Measurements from ENCODE around the gene PODNL1. TPM values are rescaled to one million over a fixed set of nuclear protein-coding genes. Genes with fewer than 3 reads are reported as not detected.

PODNL1 gene
- total RNA-seq, 1 experiment from 2014 or later: 1.1 TPM

- no peak for TF ChIP-seq SP1 (CRISPR knock-in tag; conservative IDR thresholded peaks at IDR 0.05)
- TF ChIP-seq ZNF416 (CRISPR knock-in tag; IDR thresholded peaks at IDR 0.05): 0 out of 2 replicates have a peak, but pooled peaks have one; percentile 48
- no peak for TF ChIP-seq ZSCAN18 (CRISPR knock-in tag; IDR thresholded peaks at IDR 0.05)
- TF ChIP-seq FOXK1 (CRISPR knock-in tag; IDR thresholded peaks at IDR 0.05): no peak
- TF ChIP-seq HMGXB4 (CRISPR knock-in tag; IDR thresholded peaks at IDR 0.05): 0 out of 2 replicates have a peak, but pooled peaks have one; percentile 10
- no peak for TF ChIP-seq PRRX2 (CRISPR knock-in tag; IDR thresholded peaks at IDR 0.05)
- TF ChIP-seq E2F4 (CRISPR knock-in tag; IDR thresholded peaks at IDR 0.05; ENCODE audit: borderline replicate concordance, low read depth): no peak
- no peak for TF ChIP-seq ZMAT4 (CRISPR knock-in tag; IDR thresholded peaks at IDR 0.05)
- 0 out of 2 replicates have a peak, but pooled peaks have one; percentile 25 for TF ChIP-seq IRF1 (CRISPR knock-in tag; IDR thresholded peaks at IDR 0.05)
- H3K9me3 Mint-ChIP-seq: no peaks in the 10 kb centered on the region
- POLR2A ChIA-PET: interaction anchor here (0.6 to 3.5 kb wide), 11 partner anchors 10 to 94 kb away, joined by 3 to 23 read pairs (median 5); partner anchors contain the start of genes DCAF15, IL27RA and PODNL1
- peaks cover 3% of the 10 kb centered on the region for H3K27me3 Mint-ChIP-seq (ENCODE audit: low read depth)
- CTCF ChIA-PET: interaction anchor here (0.6 to 3.7 kb wide), 20 partner anchors 10 to 109 kb away, joined by 3 to 30 read pairs (median 8); partner anchors contain the start of genes DCAF15, IL27RA, MISP3 and PODNL1
- peak overlapping the region; percentile 56 for H3K4me3 Mint-ChIP-seq
- H3K4me1 Mint-ChIP-seq: peaks cover 6% of the 10 kb centered on the region
- ATAC-seq: peak; percentile 39
- peaks cover 8% of the 10 kb centered on the region; the same call in 1 of the 2 replicates for H3K36me3 Mint-ChIP-seq
- H3K27ac Mint-ChIP-seq: no peak overlapping the region
- peak; percentile 61 for DNase-seq (ENCODE audit: low spot score)
These were observed 24.7 kb upstream of the PODNL1 start for GRCh38 chr19:13962699-13963602.

GRCh38 chr19:13961826-13962698 is 23.8 kb upstream of the PODNL1 start:
- peaks cover 6% of the 10 kb centered on the region for H3K4me1 Mint-ChIP-seq
- POLR2A ChIA-PET: interaction anchor here (0.6 to 3.5 kb wide), 13 partner anchors 9 to 476 kb away, joined by 3 to 23 read pairs (median 5); partner anchors contain the start of genes DCAF15 and IL27RA
- H3K4me3 Mint-ChIP-seq: peak overlapping the region; percentile 53
- peak; percentile 49 for ATAC-seq
- H3K9me3 Mint-ChIP-seq: no peaks in the 10 kb centered on the region
- no peak overlapping the region; the same call in 1 of the 2 replicates for H3K27ac Mint-ChIP-seq
- H3K27me3 Mint-ChIP-seq (ENCODE audit: low read depth): peaks cover 3% of the 10 kb centered on the region
- TF ChIP-seq GRHL2 (CRISPR knock-in tag; IDR thresholded peaks at IDR 0.05; ENCODE audit: insufficient replicate concordance, severe bottlenecking): no peak
- TF ChIP-seq ZNF423 (CRISPR knock-in tag; IDR thresholded peaks at IDR 0.05): peak; percentile 72; the same call in 1 of the 2 replicates
- no peak for TF ChIP-seq PRDM15 (CRISPR knock-in tag; IDR thresholded peaks at IDR 0.05)
- no peak for TF ChIP-seq ESRRA (CRISPR knock-in tag; IDR thresholded peaks at IDR 0.05; ENCODE audit: borderline replicate concordance)
- no peak for TF ChIP-seq USF2 (CRISPR knock-in tag; IDR thresholded peaks at IDR 0.05)
- TF ChIP-seq ZNF416 (CRISPR knock-in tag; IDR thresholded peaks at IDR 0.05): no peak
- CTCF ChIA-PET: interaction anchor here (0.5 to 3.7 kb wide), 18 partner anchors 10 to 385 kb away, joined by 3 to 30 read pairs (median 10); partner anchors contain the start of genes DCAF15, IL27RA, MISP3 and RFX1
- peak; percentile 62 for DNase-seq (ENCODE audit: low spot score)
- peaks cover 9% of the 10 kb centered on the region for H3K36me3 Mint-ChIP-seq
